Activated CD4-positive, alpha-beta T cell treated with anti-CD3 and anti-CD28 coated beads, Interleukin-2, Interleukin-4, amounts not matched to agents 100 ng/mL and 50 ng/mL, durations not matched to agents 16 hours and 8 hours (primary cell): ENCODE measurements around the gene SLC12A8.

Experiments
- DNase-seq: peaks from one replicate; pipeline ENCODE4 v3.0.0-alpha.2; 2020; ENCODE audit warnings: low spot score

The SLC12A8 gene

DNA sequence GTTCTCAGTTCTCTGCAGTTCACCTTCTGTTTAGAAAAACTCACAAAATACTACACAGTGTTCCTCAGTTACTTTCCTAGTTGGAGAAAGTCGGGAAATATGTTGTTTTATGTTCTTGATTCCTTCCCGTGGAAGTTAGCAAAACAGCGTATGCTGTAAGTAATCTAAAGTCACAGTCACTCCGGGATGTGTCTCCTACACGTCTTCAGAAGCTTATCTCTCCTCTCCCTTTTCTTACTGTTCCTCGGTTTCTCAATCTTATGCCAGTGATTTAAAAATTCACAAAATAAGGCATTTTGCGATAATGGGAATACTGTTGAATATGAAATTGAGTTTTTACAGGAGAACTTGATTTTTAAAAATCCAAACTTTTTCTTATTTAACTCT lies 158.5 kb downstream of the SLC12A8 start:
- no peak for DNase-seq

DNA sequence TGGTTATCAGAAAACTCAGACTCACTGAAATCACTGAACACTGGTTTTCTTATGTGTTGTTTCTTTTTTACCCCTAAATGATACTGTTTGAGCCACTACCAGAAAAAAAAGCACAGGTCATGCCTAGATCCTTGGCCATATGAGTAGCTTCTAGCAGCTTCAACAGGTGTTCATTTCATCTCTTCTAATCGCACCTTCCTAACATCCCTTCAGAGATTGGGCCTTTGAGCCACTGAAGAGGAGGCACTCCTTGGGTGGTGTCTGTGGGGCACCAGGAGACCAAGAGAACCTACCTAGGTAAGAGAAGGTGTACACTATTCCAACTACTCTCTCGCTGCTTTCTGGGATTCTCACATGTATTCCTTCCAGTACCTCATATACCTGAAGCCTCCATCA lies 159.2 kb downstream of the SLC12A8 start:
- no peak for DNase-seq

- no peak for DNase-seq
These were observed 159.8 kb downstream of the SLC12A8 start for GRCh38 chr3:125052624-125053303.

DNA sequence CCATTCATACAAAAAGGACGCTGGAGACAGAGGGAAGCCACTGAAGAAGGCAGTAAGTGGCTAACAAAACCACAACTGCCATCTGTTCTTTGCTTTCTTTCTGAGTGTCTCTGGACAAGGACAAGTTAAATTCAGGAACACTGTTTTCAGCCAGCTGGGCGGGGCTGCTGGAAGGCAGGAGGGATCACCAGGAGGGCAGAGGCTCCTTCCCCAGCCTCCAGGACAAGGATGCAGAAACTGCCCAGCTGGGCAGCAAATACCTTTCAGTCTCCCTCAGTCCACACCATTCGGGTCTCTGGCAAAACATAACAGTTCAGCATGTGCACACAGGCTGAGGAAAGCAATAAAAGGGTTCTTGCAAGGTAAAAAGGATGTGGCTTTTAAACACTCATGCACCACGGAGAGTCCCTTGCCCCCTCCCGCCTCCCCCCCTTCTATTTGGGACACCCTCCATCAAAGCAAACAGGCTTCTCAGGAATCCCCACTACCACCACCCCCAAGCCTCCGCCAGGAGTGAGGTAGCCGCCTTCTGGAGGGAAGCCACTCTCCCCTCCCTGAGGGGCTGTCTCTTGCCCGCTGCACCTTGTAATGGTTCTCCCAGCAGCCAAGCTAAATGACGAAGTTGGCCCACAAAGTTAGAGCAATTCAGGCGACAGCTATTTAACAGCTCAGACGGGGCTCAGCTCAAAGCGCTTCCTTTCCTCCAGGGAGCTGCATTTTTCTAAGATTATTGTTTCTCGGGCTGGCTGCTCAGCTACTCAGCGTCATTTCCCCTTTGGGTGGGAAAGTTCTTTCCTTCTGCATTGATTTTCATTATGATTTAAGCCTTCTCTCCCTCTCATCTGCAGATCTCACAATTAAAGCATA lies 160.6 kb downstream of the SLC12A8 start:
- DNase-seq = peak; percentile 33

- DNase-seq = no peak
These were observed 161.3 kb downstream of the SLC12A8 start for GRCh38 chr3:125051205-125051604.

DNA sequence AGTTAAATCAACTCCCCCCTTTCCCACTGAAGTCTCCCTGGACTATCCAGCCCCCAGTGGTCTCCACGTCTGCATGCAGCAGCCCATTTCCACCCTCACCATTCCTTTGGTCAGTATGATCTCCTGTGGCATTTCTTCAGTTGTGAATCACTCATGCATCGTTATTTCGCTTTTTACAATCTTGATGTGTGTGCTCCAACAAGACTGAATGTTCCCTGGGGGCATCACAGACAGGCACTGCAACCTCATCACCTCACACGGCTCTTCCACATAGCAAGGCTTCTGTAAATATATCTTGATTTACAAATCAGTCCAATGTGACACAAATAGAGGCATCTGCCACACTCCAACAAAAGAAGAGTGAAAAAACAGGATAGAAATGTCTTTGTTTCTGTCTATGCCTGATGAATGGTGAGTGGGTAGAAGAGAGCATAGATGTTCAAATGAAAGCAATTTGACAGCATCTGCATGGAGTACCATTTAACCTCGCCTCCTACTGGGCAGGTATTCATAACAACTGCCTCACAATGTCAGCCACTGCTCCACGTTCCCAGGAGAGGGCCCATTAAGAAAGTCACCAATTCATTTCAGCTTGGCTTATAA lies 162.0 kb downstream of the SLC12A8 start:
- DNase-seq = no peak

DNA sequence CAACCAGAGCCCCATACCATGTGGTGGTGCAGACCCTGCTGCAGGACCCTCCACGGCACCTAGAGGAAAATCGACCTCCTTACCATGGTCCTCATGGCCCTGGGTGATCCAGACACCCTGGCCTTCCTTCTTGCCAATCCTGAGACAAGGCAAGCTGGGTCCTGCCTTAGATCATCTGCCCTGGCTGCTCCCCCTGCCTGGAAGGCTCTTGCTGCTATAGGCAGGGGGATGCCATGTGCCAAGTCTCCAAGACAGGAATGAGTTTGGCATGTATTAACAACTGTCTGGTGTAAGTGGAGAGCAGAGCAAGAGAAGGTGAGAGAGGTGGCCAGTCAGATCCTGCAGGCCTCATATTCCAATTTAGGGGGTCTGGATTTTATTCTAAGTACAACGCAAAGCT lies 164.3 kb downstream of the SLC12A8 start:
- DNase-seq = no peak

GRCh38 chr3:125045965-125046364 lies 166.6 kb downstream of the SLC12A8 start:
- no peak for DNase-seq

GRCh38 chr3:125045194-125045593 lies 167.4 kb downstream of the SLC12A8 start:
- no peak for DNase-seq

DNA sequence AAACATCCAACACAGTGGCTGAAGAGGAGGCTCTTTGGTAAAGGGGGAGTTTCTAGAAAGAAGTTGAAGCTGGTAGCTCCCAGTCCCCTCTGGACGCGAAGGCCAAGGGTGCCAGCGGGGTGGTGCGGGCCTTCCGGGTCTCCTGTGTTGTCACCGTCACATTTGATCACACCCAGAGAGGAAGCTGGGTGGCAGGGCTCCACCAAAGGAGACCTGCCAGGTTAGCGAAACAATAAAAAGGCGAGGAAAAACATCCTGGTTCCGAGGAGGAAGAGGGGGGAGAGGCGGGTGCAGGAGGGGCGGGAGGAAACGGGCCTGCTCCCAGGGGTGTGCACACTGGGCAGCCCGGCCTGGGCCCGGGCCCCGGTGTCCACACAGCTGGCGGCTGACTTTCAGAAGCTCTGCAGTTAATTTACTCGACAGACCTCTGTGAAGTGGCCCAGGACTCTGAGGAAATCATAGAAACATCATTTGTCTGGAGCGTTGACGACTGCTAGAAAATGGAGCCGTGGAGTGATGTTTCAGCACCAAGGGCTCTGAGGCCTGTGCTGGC lies 168.9 kb downstream of the SLC12A8 start:
- no peak for DNase-seq

DNA sequence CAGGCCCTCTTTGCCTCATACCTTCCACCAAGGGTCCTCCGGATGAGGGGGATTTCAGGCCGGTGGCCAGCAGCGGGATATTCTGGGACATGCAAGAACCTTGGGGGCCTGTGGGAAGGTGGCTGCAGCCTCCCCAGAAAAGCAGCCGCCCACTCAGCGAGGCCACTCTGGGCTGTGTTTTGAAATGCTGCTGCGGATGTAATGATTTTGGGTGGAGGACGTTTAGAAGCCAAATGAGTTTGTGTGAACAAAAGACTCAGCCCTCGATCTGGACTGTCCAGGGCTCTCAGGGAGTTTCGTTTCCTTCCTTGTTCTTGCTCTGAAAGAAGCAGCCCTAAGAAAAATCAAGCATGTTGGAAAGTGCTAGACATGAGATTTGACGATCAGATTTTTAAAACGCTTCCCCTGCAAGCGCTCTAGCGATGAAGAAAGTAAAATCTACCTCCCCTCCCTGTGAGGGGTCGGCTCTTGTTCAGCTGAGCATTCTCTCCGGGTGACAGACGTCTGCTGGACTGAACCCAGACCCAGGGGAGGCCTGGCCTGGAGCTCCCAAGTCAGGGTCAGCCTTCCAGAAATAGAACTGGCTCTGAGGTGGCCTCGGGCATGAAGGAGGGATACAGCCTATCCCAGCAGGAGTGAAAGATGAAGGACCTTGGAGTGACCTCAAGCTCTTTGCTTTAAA lies 169.7 kb downstream of the SLC12A8 start:
- DNase-seq = no peak

DNA sequence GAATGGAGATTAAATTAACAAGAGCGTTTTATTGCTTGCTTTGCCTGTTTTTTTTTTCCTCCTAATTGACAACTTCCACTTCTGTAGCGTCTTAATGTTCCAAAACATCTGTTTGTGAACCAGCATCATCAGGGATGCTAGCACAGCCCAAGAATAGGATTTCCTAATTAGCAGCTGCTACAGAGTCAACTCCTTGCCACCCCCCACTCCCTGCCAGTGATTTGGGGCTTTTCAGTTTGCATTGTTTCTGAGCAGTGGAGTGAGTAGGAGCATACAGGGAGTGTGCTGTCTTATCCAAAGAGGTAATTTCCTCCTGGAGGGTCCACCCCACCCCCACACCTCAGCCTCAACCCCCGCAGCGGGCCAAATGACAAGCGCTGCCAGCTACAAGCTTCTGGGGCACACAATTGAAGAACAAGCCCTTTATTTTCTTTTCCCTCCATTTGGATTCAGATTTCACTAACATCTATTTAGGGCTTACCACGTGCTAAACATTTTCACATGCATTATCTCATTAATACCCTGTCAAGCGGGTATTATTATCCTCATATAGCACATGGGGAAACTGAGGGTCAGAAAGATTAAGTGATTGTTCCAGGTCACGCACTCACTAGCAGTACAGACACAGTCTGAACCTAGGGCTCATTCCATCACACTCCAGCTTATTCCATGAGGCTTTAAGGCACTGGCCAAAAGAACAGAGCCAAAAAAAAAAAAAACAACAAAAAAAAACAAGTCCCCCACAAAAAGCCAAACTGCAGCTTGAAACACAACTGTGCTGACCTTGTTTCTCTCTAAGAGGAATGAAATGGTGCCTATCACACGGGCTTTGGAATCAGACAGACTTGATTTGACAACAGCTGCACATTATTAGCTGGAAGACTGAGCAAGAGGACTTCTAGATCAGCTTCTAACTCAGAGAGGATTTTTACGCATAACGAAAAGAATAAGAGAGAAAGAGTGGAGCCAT lies 173.1 kb downstream of the SLC12A8 start:
- DNase-seq = no peak

- no peak for DNase-seq
These were observed 174.9 kb downstream of the SLC12A8 start for GRCh38 chr3:125037498-125038150.

GRCh38 chr3:125035217-125035616 lies 177.3 kb downstream of the SLC12A8 start:
- DNase-seq = peak; percentile 54

DNA sequence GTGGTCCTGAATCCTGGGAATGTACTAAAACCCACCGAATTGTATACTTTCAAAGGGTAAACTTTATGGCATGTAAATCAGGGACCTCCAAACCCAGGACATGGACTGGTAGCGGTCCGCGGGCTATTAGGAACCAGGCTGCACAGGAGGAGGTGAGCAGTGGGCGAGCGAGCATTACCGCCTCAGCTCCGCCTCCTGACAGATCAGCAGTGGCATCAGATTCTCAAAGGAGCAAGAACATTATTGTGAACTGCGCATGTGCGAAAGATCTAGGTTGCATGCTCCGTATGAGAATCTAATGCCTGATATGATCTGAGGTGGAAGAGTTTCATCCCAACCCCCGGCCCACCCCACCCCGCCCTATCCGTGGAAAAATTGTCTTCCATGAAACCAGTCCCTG lies 178.9 kb downstream of the SLC12A8 start:
- DNase-seq = no peak

- DNase-seq = no peak
These were observed 179.4 kb downstream of the SLC12A8 start for GRCh38 chr3:125033135-125033534.

GRCh38 chr3:125032683-125033082 lies 179.9 kb downstream of the SLC12A8 start:
- no peak for DNase-seq
